ENCODE measurements around the gene USP16. TPM values are rescaled to one million over a fixed set of nuclear protein-coding genes. Genes with fewer than 3 reads are reported as not detected.

The USP16 gene
- total RNA-seq, 3 donors from 2014 or later (not counting 1 experiment from before 2014, with no cell fraction given): 67.9 to 76.9 (median 75.7) TPM

DNA sequence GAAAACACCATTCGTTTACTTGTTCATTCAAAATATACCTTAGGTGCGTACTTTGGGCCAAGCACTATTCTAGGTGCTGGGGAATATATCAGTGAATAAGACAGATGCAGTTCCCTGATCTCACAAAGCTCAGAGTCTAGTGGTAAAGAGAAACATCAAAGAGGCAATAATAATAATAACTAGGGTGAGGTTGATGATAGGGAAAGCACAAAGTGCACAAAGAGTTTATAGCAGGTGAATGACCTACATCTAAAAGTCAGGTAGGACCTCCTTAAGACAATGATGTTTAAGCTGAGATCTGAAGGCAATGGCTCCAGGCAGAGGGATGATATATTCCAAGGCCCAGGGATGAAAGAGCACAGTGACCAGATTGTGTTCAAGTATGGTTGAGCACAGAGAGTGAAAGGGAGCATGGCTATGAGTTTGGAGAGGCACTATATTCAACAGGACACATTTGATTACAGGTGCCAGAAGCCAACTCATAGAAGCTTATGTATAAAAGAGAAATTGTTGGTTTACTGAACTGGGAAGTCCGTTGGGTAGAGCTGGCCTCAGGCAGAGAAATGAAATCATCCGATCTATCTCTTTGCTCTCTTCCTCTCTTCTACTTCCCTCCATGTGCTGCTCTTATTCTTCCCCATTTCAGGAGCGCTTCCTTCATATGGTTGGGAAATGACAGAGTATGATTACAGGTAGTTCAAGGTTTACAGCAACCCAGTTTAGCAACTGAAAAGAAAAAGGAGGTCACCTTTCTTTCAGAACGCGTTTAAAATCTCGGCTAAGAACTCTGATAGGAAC lies 71.9 kb downstream of the USP16 start:
- DNase-seq: no peak
- no peaks in the 10 kb centered on the region for H3K9me3 Mint-ChIP-seq
- Histone ChIP-seq H3K36me3 (ENCODE audit: control insufficient read depth, insufficient read depth, low read length) (peaks cover 3% of the 10 kb centered on the region), H3K27ac (ENCODE audit: low read length) (no peak overlapping the region), H3K4me1 (ENCODE audit: control insufficient read depth, insufficient read depth, low read length) (no peaks in the 10 kb centered on the region), H3K27me3 (ENCODE audit: control insufficient read depth, insufficient read depth, low read length) (no peaks in the 10 kb centered on the region), H3K4me3 (ENCODE audit: low read length) (no peak overlapping the region), H3K9me3 (ENCODE audit: control insufficient read depth, insufficient read depth, low read length) (no peaks in the 10 kb centered on the region)
- H3K4me1 Mint-ChIP-seq: no peaks in the 10 kb centered on the region
- H3K4me3 Mint-ChIP-seq: no peak overlapping the region
- H3K36me3 Mint-ChIP-seq: no peaks in the 10 kb centered on the region
- TF ChIP-seq, protein P1, sequence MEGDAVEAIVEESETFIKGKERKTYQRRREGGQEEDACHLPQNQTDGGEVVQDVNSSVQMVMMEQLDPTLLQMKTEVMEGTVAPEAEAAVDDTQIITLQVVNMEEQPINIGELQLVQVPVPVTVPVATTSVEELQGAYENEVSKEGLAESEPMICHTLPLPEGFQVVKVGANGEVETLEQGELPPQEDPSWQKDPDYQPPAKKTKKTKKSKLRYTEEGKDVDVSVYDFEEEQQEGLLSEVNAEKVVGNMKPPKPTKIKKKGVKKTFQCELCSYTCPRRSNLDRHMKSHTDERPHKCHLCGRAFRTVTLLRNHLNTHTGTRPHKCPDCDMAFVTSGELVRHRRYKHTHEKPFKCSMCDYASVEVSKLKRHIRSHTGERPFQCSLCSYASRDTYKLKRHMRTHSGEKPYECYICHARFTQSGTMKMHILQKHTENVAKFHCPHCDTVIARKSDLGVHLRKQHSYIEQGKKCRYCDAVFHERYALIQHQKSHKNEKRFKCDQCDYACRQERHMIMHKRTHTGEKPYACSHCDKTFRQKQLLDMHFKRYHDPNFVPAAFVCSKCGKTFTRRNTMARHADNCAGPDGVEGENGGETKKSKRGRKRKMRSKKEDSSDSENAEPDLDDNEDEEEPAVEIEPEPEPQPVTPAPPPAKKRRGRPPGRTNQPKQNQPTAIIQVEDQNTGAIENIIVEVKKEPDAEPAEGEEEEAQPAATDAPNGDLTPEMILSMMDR (IDR thresholded peaks at IDR 0.05): no peak
- no peak for ATAC-seq
- 91% methylated on average over 4 of the region's 8 CpGs for WGBS (ENCODE audit: insufficient coverage)
- intact Hi-C loops (cut with micrococcal nuclease): no loop called here
- H3K27me3 Mint-ChIP-seq (ENCODE audit: low read depth in 2 of 2): no peaks in the 10 kb centered on the region
- H3K27ac Mint-ChIP-seq: no peak overlapping the region

GRCh38 chr21:29098156-29098555 lies 73.7 kb downstream of the USP16 start:
- Mint-ChIP-seq H3K27me3 (ENCODE audit: low read depth in 2 of 2) (no peaks in the 10 kb centered on the region), H3K36me3 (no peaks in the 10 kb centered on the region), H3K27ac (no peak overlapping the region), H3K4me1 (no peaks in the 10 kb centered on the region), H3K9me3 (no peaks in the 10 kb centered on the region), H3K4me3 (no peak overlapping the region)
- intact Hi-C loops (cut with micrococcal nuclease): no loop called here
- H3K36me3 ChIP-seq (ENCODE audit: control insufficient read depth, insufficient read depth, low read length): no peaks in the 10 kb centered on the region
- no peaks in the 10 kb centered on the region for H3K9me3 ChIP-seq (ENCODE audit: control insufficient read depth, insufficient read depth, low read length)
- H3K4me3 ChIP-seq (ENCODE audit: low read length): no peak overlapping the region
- no peak overlapping the region for H3K27ac ChIP-seq (ENCODE audit: low read length)
- ATAC-seq (no peak), DNase-seq (no peak)
- TF ChIP-seq, protein P1 (IDR thresholded peaks at IDR 0.05): no peak
- WGBS (ENCODE audit: insufficient coverage): 81% methylated on average over 1 of the region's 2 CpGs
- no peaks in the 10 kb centered on the region for H3K4me1 ChIP-seq (ENCODE audit: control insufficient read depth, insufficient read depth, low read length)
- no peaks in the 10 kb centered on the region for H3K27me3 ChIP-seq (ENCODE audit: control insufficient read depth, insufficient read depth, low read length)

GRCh38 chr21:29102791-29103257 lies 78.4 kb downstream of the USP16 start:
- H3K27ac Mint-ChIP-seq: no peak overlapping the region
- no peaks in the 10 kb centered on the region for H3K4me1 Mint-ChIP-seq
- H3K4me3 ChIP-seq (ENCODE audit: low read length): no peak overlapping the region
- WGBS (ENCODE audit: insufficient coverage): 100% methylated on average over 1 of the region's 2 CpGs
- H3K4me3 Mint-ChIP-seq: no peak overlapping the region
- TF ChIP-seq, protein P1 (IDR thresholded peaks at IDR 0.05): no peak
- H3K9me3 ChIP-seq (ENCODE audit: control insufficient read depth, insufficient read depth, low read length): no peaks in the 10 kb centered on the region
- H3K4me1 ChIP-seq (ENCODE audit: control insufficient read depth, insufficient read depth, low read length): no peaks in the 10 kb centered on the region
- no peaks in the 10 kb centered on the region for H3K27me3 ChIP-seq (ENCODE audit: control insufficient read depth, insufficient read depth, low read length)
- no peak overlapping the region for H3K27ac ChIP-seq (ENCODE audit: low read length)
- no peaks in the 10 kb centered on the region for H3K27me3 Mint-ChIP-seq (ENCODE audit: low read depth in 2 of 2)
- intact Hi-C loops (cut with micrococcal nuclease): no loop called here
- no peak for DNase-seq
- no peaks in the 10 kb centered on the region for H3K36me3 Mint-ChIP-seq
- ATAC-seq: no peak
- no peaks in the 10 kb centered on the region for H3K9me3 Mint-ChIP-seq
- H3K36me3 ChIP-seq (ENCODE audit: control insufficient read depth, insufficient read depth, low read length): no peaks in the 10 kb centered on the region

Other genes with a start within 250 kb of the USP16 start
- 10 to 100 TPM; 33.7 to 43.1 (median 35.0) TPM for gene LTN1, start 31.8 kb upstream of the USP16 start, total RNA-seq
- gene RWDD2B, start 5.3 kb upstream of the USP16 start, total RNA-seq: 1 to 10 TPM; 5.2 to 8.6 (median 5.9) TPM
- gene CCT8, start 49.0 kb downstream of the USP16 start, total RNA-seq: 10 to 100 TPM; 76.2 to 90.3 (median 82.9) TPM
- gene MAP3K7CL, start 106.0 kb downstream of the USP16 start, total RNA-seq: 10 to 100 TPM in 2 of 3 donors, 1 to 10 TPM in 1; 7.0 to 16.3 (median 11.5) TPM

Data from natural killer cell (primary cell).